Liver (tissue), 9 donors: ENCODE results near the gene DOCK10. TPM values are rescaled to one million over a fixed set of nuclear protein-coding genes. Genes with fewer than 3 reads are reported as not detected.

Experiments used
- DNase-seq: peaks from one replicate; pipeline ENCODE4 v3.0.0-alpha.2; 2017; ENCODE audit warnings: low spot score
- H3K27ac ChIP-seq, 2 donors: one replicate each; pipeline ENCODE4 v1.7.0; 2013; ENCODE audit warnings: inconsistent platforms in 2 of 2, low read length in 2 of 2, control low read depth in 1 of 2, low read depth in 1 of 2, mild to moderate bottlenecking in 1 of 2
- H3K27me3 ChIP-seq, 4 donors: one replicate each; pipeline versions ENCODE4 v1.6.1 to v1.7.0; 2013; ENCODE audit warnings: low read length in 3 of 4, inconsistent platforms in 1 of 4, mild to moderate bottlenecking in 1 of 4, moderate library complexity in 1 of 4; ENCODE audit not compliant: control insufficient read depth in 4 of 4, insufficient read depth in 4 of 4
- H3K36me3 ChIP-seq, 4 donors: one replicate each; pipeline versions ENCODE4 v1.6.1 to v1.7.0; 2013; ENCODE audit warnings: low read length in 3 of 4, mild to moderate bottlenecking in 3 of 4, low read depth in 1 of 4, moderate library complexity in 1 of 4; ENCODE audit not compliant: control insufficient read depth in 4 of 4, insufficient read depth in 3 of 4
- H3K4me1 ChIP-seq, 4 donors: one replicate each; pipeline versions ENCODE4 v1.6.1 to v1.7.0; 2013; ENCODE audit warnings: low read length in 3 of 4, mild to moderate bottlenecking in 3 of 4, moderate library complexity in 1 of 4; ENCODE audit not compliant: control insufficient read depth in 4 of 4, insufficient read depth in 4 of 4
- H3K4me3 ChIP-seq, 3 donors: one replicate each; pipeline versions ENCODE4 v1.6.1 to v1.7.0; 2013; ENCODE audit warnings: low read length in 3 of 3, control low read depth in 1 of 3, low read depth in 1 of 3, mild to moderate bottlenecking in 1 of 3
- H3K9ac ChIP-seq, 2 donors: one replicate each; pipeline ENCODE4 v1.7.0; 2013; ENCODE audit warnings: low read length in 2 of 2, mild to moderate bottlenecking in 2 of 2, moderate library complexity in 2 of 2, control low read depth in 1 of 2, low read depth in 1 of 2
- H3K9me3 ChIP-seq, 4 donors: one replicate each; pipeline versions ENCODE4 v1.6.1 to v1.7.0; 2013; ENCODE audit warnings: low read length in 3 of 4; ENCODE audit not compliant: control insufficient read depth in 4 of 4
- EGR1 ChIP-seq, 2 donors: IDR thresholded peaks; 2 replicates each; pipeline ENCODE4 v1.6.1; 2016 to 2018; ENCODE audit warnings: antibody characterized with exemption in 2 of 2, low read depth in 2 of 2
- FOXA1 ChIP-seq: IDR thresholded peaks from 2 replicates; pipeline ENCODE4 v1.6.1; 2016; ENCODE audit warnings: antibody characterized with exemption
- FOXA2 ChIP-seq: IDR thresholded peaks from 2 replicates; pipeline ENCODE4 v1.6.1; 2016; ENCODE audit warnings: antibody characterized with exemption
- HNF4G ChIP-seq: IDR thresholded peaks from 2 replicates; pipeline ENCODE4 v1.6.1; 2016; ENCODE audit warnings: antibody characterized with exemption
- NR2F2 ChIP-seq: IDR thresholded peaks from 2 replicates; pipeline ENCODE4 v1.6.1; 2016; ENCODE audit warnings: antibody characterized with exemption
- RAD21 ChIP-seq, 2 donors: IDR thresholded peaks; 2 replicates each; pipeline ENCODE4 v1.6.1; 2016; ENCODE audit warnings: antibody characterized with exemption in 2 of 2, mild to moderate bottlenecking in 2 of 2
- RXRA ChIP-seq, 2 donors: IDR thresholded peaks; 2 replicates each; pipeline ENCODE4 v1.6.1; 2017 to 2018; ENCODE audit warnings: antibody characterized with exemption in 2 of 2, mild to moderate bottlenecking in 1 of 2
- SP1 ChIP-seq: IDR thresholded peaks from 2 replicates; pipeline ENCODE4 v1.6.1; 2018; ENCODE audit warnings: antibody characterized with exemption, mild to moderate bottlenecking
- TAF1 ChIP-seq: conservative IDR thresholded peaks from 2 replicates; pipeline ENCODE4 v1.6.1; 2016; ENCODE audit warnings: antibody characterized with exemption, mild to moderate bottlenecking
- YY1 ChIP-seq: IDR thresholded peaks from 2 replicates; pipeline ENCODE4 v1.6.1; 2016; ENCODE audit warnings: antibody characterized with exemption, mild to moderate bottlenecking
- WGBS: extraction: QIAGEN DNeasy Blood & Tissue Kit; methylation state at CpG from one replicate; pipeline ENCODE4 v1.1.7; 2013; 5-methylcytosine and 5-hydroxymethylcytosine counted together
- polyA plus RNA-seq, 2 donors: library from polyadenylated mRNA; stranded (reverse) in 1 of 2; unstranded in 1 of 2; fragments of 200-250 nt in 1 of 2; fragments of >200 nt in 1 of 2; fragmentation: Nextera tagmentation in 1 of 2; extraction: Ambion mirVana in 1 of 2; gene quantifications; one replicate each; pipeline versions ENCODE4 v1.2.1 to v1.2.3, GENCODE V29; 2013 to 2015
- total RNA-seq, 2 donors: library from RNA; depleted of rRNA; stranded (reverse); fragments of >200 nt; gene quantifications; one replicate each; pipeline ENCODE4 v1.2.3, GENCODE V29; 2014
- TF ChIP-seq, protein P1 (sequence below): IDR thresholded peaks from 2 replicates; pipeline ENCODE4 v1.6.1; 2016; ENCODE audit warnings: antibody characterized with exemption, mild to moderate bottlenecking
- TF ChIP-seq, protein P2 (sequence below): IDR thresholded peaks from 2 replicates; pipeline ENCODE4 v1.6.1; 2016; ENCODE audit warnings: antibody characterized with exemption
- TF ChIP-seq, protein P3 (sequence below): fragments of 150-350 bp; IDR thresholded peaks from 2 replicates; pipeline ENCODE4 v1.5.1; 2017; ENCODE audit warnings: improper control_type of control experiment, low read depth, low read length; ENCODE audit not compliant: missing input control
- TF ChIP-seq, protein P4 (sequence below): IDR thresholded peaks from 2 replicates; pipeline ENCODE4 v1.6.1; 2016; ENCODE audit warnings: antibody characterized with exemption
- TF ChIP-seq, protein P5 (sequence below): IDR thresholded peaks from 2 replicates; pipeline ENCODE4 v1.6.1; 2016; ENCODE audit warnings: antibody characterized with exemption
- donor health status: healthy.
- donor health status: healthy.
- donor health status: healthy.
- donor health status: healthy.
- donor health status: healthy.

Gene DOCK10
- total and polyA plus RNA-seq, 4 donors, result 1.2 to 15.3 (median 6.8) TPM

DNA sequence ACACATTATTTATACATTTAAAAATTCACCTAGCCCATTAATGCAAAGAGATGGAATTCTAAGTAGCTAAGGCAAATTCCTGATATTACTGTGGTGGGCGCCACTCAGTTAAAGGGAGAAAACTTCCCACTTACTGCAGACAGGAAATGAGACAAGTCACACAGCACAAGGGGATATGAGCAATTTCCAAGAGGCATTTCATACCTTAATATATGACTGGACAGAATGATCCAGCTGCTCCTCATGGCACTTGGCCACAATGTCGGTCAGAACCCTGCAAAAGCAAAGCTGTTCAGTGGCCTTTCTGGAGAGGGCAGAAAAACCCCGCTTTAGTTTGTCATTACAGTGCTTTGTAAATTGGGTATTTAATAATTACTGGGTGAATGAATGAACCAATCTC is 204.7 kb downstream of the DOCK10 start:
- Histone ChIP-seq H3K4me1 (no peaks in the 10 kb centered on the region), H3K27ac (no peak overlapping the region), H3K9ac (no peak overlapping the region), H3K36me3 (peaks cover 0 to 6% (median under 1%) of the 10 kb centered on the region in 4 donors), H3K27me3 (no peaks in the 10 kb centered on the region), H3K4me3 (no peak overlapping the region), H3K9me3 (no peaks in the 10 kb centered on the region)
- TF ChIP-seq TAF1, result no peak
- no peak for TF ChIP-seq SP1
- TF ChIP-seq RAD21 (IDR thresholded peaks at IDR 0.05), result no peak
- TF ChIP-seq, protein P1, sequence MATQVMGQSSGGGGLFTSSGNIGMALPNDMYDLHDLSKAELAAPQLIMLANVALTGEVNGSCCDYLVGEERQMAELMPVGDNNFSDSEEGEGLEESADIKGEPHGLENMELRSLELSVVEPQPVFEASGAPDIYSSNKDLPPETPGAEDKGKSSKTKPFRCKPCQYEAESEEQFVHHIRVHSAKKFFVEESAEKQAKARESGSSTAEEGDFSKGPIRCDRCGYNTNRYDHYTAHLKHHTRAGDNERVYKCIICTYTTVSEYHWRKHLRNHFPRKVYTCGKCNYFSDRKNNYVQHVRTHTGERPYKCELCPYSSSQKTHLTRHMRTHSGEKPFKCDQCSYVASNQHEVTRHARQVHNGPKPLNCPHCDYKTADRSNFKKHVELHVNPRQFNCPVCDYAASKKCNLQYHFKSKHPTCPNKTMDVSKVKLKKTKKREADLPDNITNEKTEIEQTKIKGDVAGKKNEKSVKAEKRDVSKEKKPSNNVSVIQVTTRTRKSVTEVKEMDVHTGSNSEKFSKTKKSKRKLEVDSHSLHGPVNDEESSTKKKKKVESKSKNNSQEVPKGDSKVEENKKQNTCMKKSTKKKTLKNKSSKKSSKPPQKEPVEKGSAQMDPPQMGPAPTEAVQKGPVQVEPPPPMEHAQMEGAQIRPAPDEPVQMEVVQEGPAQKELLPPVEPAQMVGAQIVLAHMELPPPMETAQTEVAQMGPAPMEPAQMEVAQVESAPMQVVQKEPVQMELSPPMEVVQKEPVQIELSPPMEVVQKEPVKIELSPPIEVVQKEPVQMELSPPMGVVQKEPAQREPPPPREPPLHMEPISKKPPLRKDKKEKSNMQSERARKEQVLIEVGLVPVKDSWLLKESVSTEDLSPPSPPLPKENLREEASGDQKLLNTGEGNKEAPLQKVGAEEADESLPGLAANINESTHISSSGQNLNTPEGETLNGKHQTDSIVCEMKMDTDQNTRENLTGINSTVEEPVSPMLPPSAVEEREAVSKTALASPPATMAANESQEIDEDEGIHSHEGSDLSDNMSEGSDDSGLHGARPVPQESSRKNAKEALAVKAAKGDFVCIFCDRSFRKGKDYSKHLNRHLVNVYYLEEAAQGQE, result no peak
- TF ChIP-seq, protein P2, sequence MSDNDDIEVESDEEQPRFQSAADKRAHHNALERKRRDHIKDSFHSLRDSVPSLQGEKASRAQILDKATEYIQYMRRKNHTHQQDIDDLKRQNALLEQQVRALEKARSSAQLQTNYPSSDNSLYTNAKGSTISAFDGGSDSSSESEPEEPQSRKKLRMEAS, result no peak
- no peak for TF ChIP-seq FOXA2
- TF ChIP-seq FOXA1, result no peak
- TF ChIP-seq, protein P3, sequence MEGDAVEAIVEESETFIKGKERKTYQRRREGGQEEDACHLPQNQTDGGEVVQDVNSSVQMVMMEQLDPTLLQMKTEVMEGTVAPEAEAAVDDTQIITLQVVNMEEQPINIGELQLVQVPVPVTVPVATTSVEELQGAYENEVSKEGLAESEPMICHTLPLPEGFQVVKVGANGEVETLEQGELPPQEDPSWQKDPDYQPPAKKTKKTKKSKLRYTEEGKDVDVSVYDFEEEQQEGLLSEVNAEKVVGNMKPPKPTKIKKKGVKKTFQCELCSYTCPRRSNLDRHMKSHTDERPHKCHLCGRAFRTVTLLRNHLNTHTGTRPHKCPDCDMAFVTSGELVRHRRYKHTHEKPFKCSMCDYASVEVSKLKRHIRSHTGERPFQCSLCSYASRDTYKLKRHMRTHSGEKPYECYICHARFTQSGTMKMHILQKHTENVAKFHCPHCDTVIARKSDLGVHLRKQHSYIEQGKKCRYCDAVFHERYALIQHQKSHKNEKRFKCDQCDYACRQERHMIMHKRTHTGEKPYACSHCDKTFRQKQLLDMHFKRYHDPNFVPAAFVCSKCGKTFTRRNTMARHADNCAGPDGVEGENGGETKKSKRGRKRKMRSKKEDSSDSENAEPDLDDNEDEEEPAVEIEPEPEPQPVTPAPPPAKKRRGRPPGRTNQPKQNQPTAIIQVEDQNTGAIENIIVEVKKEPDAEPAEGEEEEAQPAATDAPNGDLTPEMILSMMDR, result no peak
- TF ChIP-seq, protein P4, sequence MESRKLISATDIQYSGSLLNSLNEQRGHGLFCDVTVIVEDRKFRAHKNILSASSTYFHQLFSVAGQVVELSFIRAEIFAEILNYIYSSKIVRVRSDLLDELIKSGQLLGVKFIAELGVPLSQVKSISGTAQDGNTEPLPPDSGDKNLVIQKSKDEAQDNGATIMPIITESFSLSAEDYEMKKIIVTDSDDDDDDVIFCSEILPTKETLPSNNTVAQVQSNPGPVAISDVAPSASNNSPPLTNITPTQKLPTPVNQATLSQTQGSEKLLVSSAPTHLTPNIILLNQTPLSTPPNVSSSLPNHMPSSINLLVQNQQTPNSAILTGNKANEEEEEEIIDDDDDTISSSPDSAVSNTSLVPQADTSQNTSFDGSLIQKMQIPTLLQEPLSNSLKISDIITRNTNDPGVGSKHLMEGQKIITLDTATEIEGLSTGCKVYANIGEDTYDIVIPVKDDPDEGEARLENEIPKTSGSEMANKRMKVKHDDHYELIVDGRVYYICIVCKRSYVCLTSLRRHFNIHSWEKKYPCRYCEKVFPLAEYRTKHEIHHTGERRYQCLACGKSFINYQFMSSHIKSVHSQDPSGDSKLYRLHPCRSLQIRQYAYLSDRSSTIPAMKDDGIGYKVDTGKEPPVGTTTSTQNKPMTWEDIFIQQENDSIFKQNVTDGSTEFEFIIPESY, result no peak
- TF ChIP-seq RXRA (IDR thresholded peaks at IDR 0.05), result no peak
- TF ChIP-seq, protein P5, sequence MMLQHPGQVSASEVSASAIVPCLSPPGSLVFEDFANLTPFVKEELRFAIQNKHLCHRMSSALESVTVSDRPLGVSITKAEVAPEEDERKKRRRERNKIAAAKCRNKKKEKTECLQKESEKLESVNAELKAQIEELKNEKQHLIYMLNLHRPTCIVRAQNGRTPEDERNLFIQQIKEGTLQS, result no peak
- 73% methylated on average over 3 of the region's 3 CpGs for WGBS
- DNase-seq, result no peak

DNA sequence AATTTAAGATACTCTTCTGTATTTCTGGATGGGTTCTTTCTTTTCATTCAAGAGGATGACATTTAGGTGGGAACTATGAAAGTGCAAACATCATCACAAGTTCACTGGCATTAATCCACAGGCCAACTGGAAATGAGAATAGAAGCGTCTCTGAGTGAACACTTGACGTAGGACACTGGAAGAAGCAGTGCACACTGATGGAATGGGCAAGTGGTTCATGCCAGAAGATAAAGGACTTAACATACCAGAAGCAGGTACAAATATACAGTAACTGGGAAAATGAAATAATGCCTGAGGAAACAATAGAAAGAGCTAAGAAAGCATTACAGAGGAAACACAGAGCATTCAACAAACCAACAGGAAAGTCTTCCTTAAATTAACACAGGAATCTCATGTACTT is 205.2 kb downstream of the DOCK10 start:
- Histone ChIP-seq H3K36me3 (peaks cover 0 to 6% (median under 1%) of the 10 kb centered on the region in 4 donors), H3K4me3 (no peak overlapping the region)
- no peak for DNase-seq
- TF ChIP-seq HNF4G (no peak), FOXA1 (no peak), FOXA2 (no peak), YY1 (no peak), TAF1 (no peak), NR2F2 (no peak), EGR1 (IDR thresholded peaks at IDR 0.05; ENCODE audit: low read depth in 2 of 2) (no peak), SP1 (no peak)
- TF ChIP-seq, protein P3, result no peak
- TF ChIP-seq, protein P4, result no peak
- TF ChIP-seq, protein P1, result no peak

More for the DNA sequence above, 205.2 kb downstream of the DOCK10 start:
- Histone ChIP-seq H3K27ac (no peak overlapping the region), H3K9me3 (no peaks in the 10 kb centered on the region), H3K4me1 (no peaks in the 10 kb centered on the region), H3K9ac (no peak overlapping the region), H3K27me3 (no peaks in the 10 kb centered on the region)
- WGBS, result 91% methylated on average over 2 of the region's 2 CpGs
